ENCODE measurements around the gene RARRES2. TPM values are rescaled to one million over a fixed set of nuclear protein-coding genes. Genes with fewer than 3 reads are reported as not detected.
"Not testable (repeated sequence)": the region's sequence is repeated elsewhere in the genome, so short reads cannot be mapped to it uniquely, and the experiment has no call there.

The RARRES2 gene
- polyA plus RNA-seq, 2 donors = 22.6 to 39.3 TPM

DNA sequence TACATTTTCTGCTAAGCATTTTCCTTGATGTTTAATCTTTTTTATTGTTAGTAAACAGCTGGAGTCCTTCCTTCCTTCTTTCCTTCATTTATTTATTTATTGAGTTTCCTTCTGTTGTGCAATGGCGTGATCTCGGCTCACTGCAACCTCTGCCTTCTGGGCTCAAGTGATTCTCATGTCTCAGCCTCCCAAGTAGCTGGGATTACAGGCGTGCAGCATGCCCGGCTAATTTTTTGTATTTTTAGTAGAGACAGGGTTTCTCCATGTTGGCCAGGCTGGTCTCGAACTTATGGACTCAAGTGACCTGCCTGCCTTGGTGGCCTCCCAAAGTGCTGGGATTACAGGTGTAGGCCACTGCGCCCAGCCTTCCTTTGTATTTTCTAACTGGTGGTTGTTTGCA lies 24.4 kb downstream of the RARRES2 start:
- not testable (repeated sequence) for H3K9me3 ChIP-seq (ENCODE audit: control insufficient read depth in 2 of 2, insufficient read depth in 1 of 2, low read depth in 1 of 2, low read length in 1 of 2); H3K27me3 ChIP-seq (ENCODE audit: control insufficient read depth in 1 of 2, insufficient read depth in 2 of 2, low read length in 2 of 2); H3K36me3 ChIP-seq (ENCODE audit: control insufficient read depth in 2 of 2, insufficient read depth in 2 of 2, low read length in 1 of 2); H3K4me1 ChIP-seq (ENCODE audit: control insufficient read depth in 2 of 2, insufficient read depth in 2 of 2, low read length in 1 of 2); H3K27ac ChIP-seq (ENCODE audit: low read depth in 2 of 2, low read length in 1 of 2); H3K4me3 ChIP-seq (ENCODE audit: low read depth in 1 of 2, low read length in 2 of 2)
- WGBS, 2 donors = 88 to 89% methylated on average over 6 of the region's 6 CpGs

DNA sequence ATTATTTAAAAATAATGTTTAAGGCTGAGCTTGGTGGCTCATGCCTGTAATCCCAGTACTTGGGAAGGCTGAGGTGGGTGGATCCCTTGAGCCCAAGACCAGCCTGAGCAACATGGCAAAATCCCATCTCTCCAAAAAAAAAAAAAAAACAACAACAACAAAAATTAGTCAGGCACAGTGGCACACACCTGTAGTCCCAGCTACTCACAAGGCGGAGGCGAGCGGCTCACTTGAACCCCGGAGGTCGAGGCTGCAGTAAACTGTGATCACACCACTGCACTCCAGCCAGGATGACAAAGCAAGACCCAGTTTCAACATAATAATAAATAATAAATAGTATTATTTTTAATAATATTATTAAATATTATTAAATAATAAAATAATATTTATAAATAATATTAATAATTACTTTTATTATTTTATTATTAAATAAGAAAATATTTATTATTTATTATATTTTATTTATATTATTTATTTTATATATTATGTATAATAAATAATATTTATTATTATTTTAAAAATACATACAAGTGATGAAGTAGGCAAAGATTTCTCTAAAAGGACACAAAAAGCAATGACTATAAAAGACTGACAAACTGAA lies 26.7 kb downstream of the RARRES2 start:
- H3K4me1 ChIP-seq (ENCODE audit: control insufficient read depth in 2 of 2, insufficient read depth in 2 of 2, low read length in 1 of 2) = peaks cover 0 to 2% of the 10 kb centered on the region in 2 donors
- 91 to 96% methylated on average over 5 of the region's 5 CpGs for WGBS, 2 donors

DNA sequence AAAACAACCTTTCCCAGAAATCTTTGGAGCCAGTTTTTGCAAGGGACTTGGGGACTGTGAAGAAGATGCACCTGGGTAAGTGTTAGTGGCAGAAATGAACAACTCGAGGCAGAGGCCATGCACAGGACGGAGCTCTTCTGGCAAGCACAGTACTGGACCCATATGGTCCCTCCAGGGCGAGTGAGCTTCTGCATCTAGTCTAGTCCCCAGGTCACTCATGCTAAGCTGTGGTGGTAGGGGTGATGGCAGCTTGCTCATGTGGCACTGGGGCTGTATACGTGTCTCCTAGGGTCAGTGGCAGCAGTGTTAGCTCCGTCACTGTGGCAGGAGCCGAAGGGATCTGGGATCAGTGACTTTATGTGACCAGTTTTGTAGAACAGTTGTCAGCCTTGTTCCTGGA lies 27.6 kb downstream of the RARRES2 start:
- Histone ChIP-seq H3K27ac (ENCODE audit: low read depth in 2 of 2, low read length in 1 of 2) (no peak overlapping the region), H3K9me3 (ENCODE audit: control insufficient read depth in 2 of 2, insufficient read depth in 1 of 2, low read depth in 1 of 2, low read length in 1 of 2) (no peaks in the 10 kb centered on the region), H3K27me3 (ENCODE audit: control insufficient read depth in 1 of 2, insufficient read depth in 2 of 2, low read length in 2 of 2) (no peaks in the 10 kb centered on the region), H3K4me3 (ENCODE audit: low read depth in 1 of 2, low read length in 2 of 2) (no peak overlapping the region), H3K36me3 (ENCODE audit: control insufficient read depth in 2 of 2, insufficient read depth in 2 of 2, low read length in 1 of 2) (no peaks in the 10 kb centered on the region), H3K4me1 (ENCODE audit: control insufficient read depth in 2 of 2, insufficient read depth in 2 of 2, low read length in 1 of 2) (no peaks in the 10 kb centered on the region)
- 89 to 93% methylated on average over 6 of the region's 6 CpGs for WGBS, 2 donors

More for the DNA sequence above, 26.7 kb downstream of the RARRES2 start:
- no peaks in the 10 kb centered on the region for H3K36me3 ChIP-seq (ENCODE audit: control insufficient read depth in 2 of 2, insufficient read depth in 2 of 2, low read length in 1 of 2)
- H3K4me3 ChIP-seq (ENCODE audit: low read depth in 1 of 2, low read length in 2 of 2) = no peak overlapping the region
- no peaks in the 10 kb centered on the region for H3K9me3 ChIP-seq (ENCODE audit: control insufficient read depth in 2 of 2, insufficient read depth in 1 of 2, low read depth in 1 of 2, low read length in 1 of 2)
- H3K27me3 ChIP-seq (ENCODE audit: control insufficient read depth in 1 of 2, insufficient read depth in 2 of 2, low read length in 2 of 2) = no peaks in the 10 kb centered on the region
- H3K27ac ChIP-seq (ENCODE audit: low read depth in 2 of 2, low read length in 1 of 2) = no peak overlapping the region

DNA sequence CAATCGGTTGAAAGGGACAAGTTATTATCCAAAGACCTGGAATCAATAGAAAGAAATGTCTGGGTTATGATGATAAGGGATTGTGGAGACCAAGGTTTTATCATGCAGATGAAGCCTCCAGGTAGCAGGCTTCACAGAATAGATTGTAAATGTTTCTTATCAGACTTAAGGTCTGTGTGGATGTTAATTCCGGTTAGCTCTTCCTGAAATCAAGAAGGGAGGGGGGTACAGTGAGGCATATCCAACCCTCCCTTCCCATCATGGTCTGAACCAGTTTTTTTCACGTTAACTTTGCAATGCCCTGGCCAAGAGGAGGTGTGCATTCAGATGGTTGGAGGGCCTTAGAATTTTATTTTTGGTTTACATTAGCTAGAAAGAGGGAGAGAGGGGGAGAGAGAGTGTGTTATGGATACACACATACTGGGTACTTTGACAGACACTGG lies 28.0 kb downstream of the RARRES2 start:
- no peaks in the 10 kb centered on the region for H3K27me3 ChIP-seq (ENCODE audit: control insufficient read depth in 1 of 2, insufficient read depth in 2 of 2, low read length in 2 of 2)
- no peak overlapping the region for H3K27ac ChIP-seq (ENCODE audit: low read depth in 2 of 2, low read length in 1 of 2)
- H3K9me3 ChIP-seq (ENCODE audit: control insufficient read depth in 2 of 2, insufficient read depth in 1 of 2, low read depth in 1 of 2, low read length in 1 of 2) = no peaks in the 10 kb centered on the region
- H3K4me3 ChIP-seq (ENCODE audit: low read depth in 1 of 2, low read length in 2 of 2) = no peak overlapping the region
- H3K36me3 ChIP-seq (ENCODE audit: control insufficient read depth in 2 of 2, insufficient read depth in 2 of 2, low read length in 1 of 2) = no peaks in the 10 kb centered on the region
- no peaks in the 10 kb centered on the region for H3K4me1 ChIP-seq (ENCODE audit: control insufficient read depth in 2 of 2, insufficient read depth in 2 of 2, low read length in 1 of 2)
- 83 to 84% methylated on average over 3 of the region's 3 CpGs for WGBS, 2 donors

DNA sequence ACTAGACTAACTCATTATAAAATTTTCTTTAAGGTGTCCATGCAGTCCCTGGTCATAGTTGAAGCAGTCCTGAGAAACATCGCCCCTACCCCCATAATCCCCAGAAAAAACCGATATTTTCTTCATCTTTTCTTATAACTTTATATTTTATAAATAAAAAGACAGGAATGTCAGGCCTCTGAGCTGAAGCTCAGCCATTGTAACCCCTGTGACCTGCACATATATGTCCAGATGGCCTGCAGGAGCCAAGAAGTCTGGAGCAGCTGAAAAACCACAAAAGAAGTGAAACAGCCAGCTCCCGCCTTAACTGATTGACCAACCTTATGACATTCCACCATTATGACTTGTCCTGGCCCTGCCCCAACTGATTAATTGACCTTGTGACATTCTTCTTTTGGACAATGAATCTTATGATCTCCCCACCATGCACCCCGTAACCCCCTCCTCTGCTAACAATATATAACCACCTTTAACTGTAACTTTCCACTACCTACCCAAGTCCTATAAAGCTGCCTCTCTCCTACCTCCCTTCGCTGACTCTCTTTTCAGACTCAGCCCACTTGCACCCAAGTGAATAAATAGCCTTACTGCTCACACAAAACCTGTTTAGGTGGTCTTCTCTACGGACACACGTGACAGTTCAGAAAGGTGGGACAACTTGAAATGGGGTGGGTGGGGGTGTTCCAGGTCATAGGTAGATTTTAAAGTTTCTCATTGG lies 28.6 kb downstream of the RARRES2 start:
- not testable (repeated sequence) for H3K4me1 ChIP-seq (ENCODE audit: control insufficient read depth in 2 of 2, insufficient read depth in 2 of 2, low read length in 1 of 2); H3K36me3 ChIP-seq (ENCODE audit: control insufficient read depth in 2 of 2, insufficient read depth in 2 of 2, low read length in 1 of 2); H3K27ac ChIP-seq (ENCODE audit: low read depth in 2 of 2, low read length in 1 of 2); H3K27me3 ChIP-seq (ENCODE audit: control insufficient read depth in 1 of 2, insufficient read depth in 2 of 2, low read length in 2 of 2); H3K9me3 ChIP-seq (ENCODE audit: control insufficient read depth in 2 of 2, insufficient read depth in 1 of 2, low read depth in 1 of 2, low read length in 1 of 2); H3K4me3 ChIP-seq (ENCODE audit: low read depth in 1 of 2, low read length in 2 of 2)
- 84 to 89% methylated on average over 7 of the region's 7 CpGs for WGBS, 2 donors

DNA sequence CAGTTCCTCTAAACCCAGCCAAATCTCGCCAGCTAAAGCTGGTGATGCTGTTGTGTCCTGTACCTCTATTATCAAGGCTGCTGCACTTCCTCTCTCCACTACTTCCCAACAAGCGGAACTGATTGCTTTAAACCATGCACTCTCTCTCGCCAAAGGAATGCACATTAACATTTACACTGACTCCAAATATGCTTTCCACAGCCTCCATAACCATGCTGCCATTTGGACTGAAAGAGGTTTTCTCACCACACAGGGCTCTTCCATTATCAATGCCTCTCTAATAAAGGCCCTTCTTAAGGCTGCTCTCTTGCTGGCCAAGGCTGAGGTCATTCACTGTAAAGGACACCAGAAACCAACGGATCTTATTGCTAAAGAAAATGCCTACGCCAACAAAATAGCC lies 29.7 kb downstream of the RARRES2 start:
- no peaks in the 10 kb centered on the region for H3K9me3 ChIP-seq (ENCODE audit: control insufficient read depth in 2 of 2, insufficient read depth in 1 of 2, low read depth in 1 of 2, low read length in 1 of 2)
- no peaks in the 10 kb centered on the region for H3K36me3 ChIP-seq (ENCODE audit: control insufficient read depth in 2 of 2, insufficient read depth in 2 of 2, low read length in 1 of 2)
- no peak overlapping the region for H3K4me3 ChIP-seq (ENCODE audit: low read depth in 1 of 2, low read length in 2 of 2)
- H3K4me1 ChIP-seq (ENCODE audit: control insufficient read depth in 2 of 2, insufficient read depth in 2 of 2, low read length in 1 of 2) = no peaks in the 10 kb centered on the region
- H3K27ac ChIP-seq (ENCODE audit: low read depth in 2 of 2, low read length in 1 of 2) = no peak overlapping the region
- no peaks in the 10 kb centered on the region for H3K27me3 ChIP-seq (ENCODE audit: control insufficient read depth in 1 of 2, insufficient read depth in 2 of 2, low read length in 2 of 2)
- 90 to 92% methylated on average over 5 of the region's 5 CpGs for WGBS, 2 donors

DNA sequence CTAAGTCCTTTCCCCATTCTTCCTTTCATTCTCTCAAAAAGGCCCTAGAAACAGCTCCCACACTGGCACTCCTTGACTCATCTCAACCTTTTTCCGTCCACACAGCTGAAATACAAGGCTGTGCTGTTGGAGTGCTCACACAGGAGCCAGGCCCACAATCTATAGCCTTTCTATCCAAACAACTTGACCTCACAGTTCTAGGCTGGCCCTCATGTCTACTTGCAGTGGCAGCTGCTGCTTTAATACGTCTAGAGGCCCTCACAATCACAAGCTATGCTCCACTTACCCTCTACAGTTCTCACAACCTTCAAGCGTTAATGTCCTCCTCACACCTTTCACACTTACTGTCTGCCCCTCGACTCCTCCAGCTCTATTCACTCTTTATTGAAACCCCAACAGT lies 30.3 kb downstream of the RARRES2 start:
- Histone ChIP-seq H3K36me3 (ENCODE audit: control insufficient read depth in 2 of 2, insufficient read depth in 2 of 2, low read length in 1 of 2) (no peaks in the 10 kb centered on the region), H3K27me3 (ENCODE audit: control insufficient read depth in 1 of 2, insufficient read depth in 2 of 2, low read length in 2 of 2) (no peaks in the 10 kb centered on the region), H3K4me1 (ENCODE audit: control insufficient read depth in 2 of 2, insufficient read depth in 2 of 2, low read length in 1 of 2) (no peaks in the 10 kb centered on the region), H3K9me3 (ENCODE audit: control insufficient read depth in 2 of 2, insufficient read depth in 1 of 2, low read depth in 1 of 2, low read length in 1 of 2) (no peaks in the 10 kb centered on the region), H3K27ac (ENCODE audit: low read depth in 2 of 2, low read length in 1 of 2) (no peak overlapping the region), H3K4me3 (ENCODE audit: low read depth in 1 of 2, low read length in 2 of 2) (no peak overlapping the region)
- 93% methylated on average over 4 of the region's 4 CpGs for WGBS, 2 donors

DNA sequence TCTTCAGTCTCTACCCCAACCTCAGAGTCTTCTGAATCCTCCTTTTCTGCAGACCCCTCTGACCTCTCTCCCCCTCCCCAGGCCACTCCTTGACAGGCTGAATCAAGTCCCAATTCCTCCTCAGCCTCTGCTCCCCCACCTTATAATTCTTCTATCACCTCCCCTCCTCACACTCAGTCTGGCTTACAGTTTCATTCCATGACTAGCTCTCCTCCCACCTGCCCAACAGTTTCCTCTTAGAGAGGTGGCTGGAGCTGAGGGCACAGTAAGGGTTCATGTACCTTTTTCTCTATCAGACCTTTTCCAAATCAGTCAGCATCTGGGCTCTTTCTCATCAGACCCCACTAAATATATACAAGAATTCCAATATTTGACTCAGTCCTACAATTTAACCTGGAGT lies 32.9 kb downstream of the RARRES2 start:
- H3K27me3 ChIP-seq (ENCODE audit: control insufficient read depth in 1 of 2, insufficient read depth in 2 of 2, low read length in 2 of 2) = no peaks in the 10 kb centered on the region
- H3K4me3 ChIP-seq (ENCODE audit: low read depth in 1 of 2, low read length in 2 of 2) = no peak overlapping the region
- H3K9me3 ChIP-seq (ENCODE audit: control insufficient read depth in 2 of 2, insufficient read depth in 1 of 2, low read depth in 1 of 2, low read length in 1 of 2) = no peaks in the 10 kb centered on the region
- no peaks in the 10 kb centered on the region for H3K4me1 ChIP-seq (ENCODE audit: control insufficient read depth in 2 of 2, insufficient read depth in 2 of 2, low read length in 1 of 2)
- no peaks in the 10 kb centered on the region for H3K36me3 ChIP-seq (ENCODE audit: control insufficient read depth in 2 of 2, insufficient read depth in 2 of 2, low read length in 1 of 2)
- no peak overlapping the region for H3K27ac ChIP-seq (ENCODE audit: low read depth in 2 of 2, low read length in 1 of 2)

DNA sequence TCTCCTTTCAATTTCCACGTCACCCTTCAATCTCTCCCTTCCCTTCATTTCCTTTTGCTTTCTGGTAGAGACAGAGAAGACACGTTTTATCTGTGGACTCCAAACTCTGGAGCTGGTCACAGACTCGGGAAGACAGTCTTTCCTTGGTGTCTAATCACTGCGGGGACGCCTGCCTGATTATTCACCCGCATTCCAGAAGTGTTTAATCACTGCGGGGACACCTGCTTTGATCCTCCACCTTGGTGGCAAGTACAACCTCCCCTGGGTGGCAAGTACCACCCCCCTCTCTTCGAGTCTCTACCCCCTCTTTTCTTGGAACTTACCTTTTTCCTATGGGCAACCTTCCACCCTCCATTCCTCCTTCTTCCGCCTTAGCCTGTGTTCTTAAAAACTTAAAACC lies 33.5 kb downstream of the RARRES2 start:
- Histone ChIP-seq H3K27ac (ENCODE audit: low read depth in 2 of 2, low read length in 1 of 2) (no peak overlapping the region), H3K4me1 (ENCODE audit: control insufficient read depth in 2 of 2, insufficient read depth in 2 of 2, low read length in 1 of 2) (no peaks in the 10 kb centered on the region), H3K4me3 (ENCODE audit: low read depth in 1 of 2, low read length in 2 of 2) (no peak overlapping the region), H3K36me3 (ENCODE audit: control insufficient read depth in 2 of 2, insufficient read depth in 2 of 2, low read length in 1 of 2) (no peaks in the 10 kb centered on the region), H3K27me3 (ENCODE audit: control insufficient read depth in 1 of 2, insufficient read depth in 2 of 2, low read length in 2 of 2) (no peaks in the 10 kb centered on the region), H3K9me3 (ENCODE audit: control insufficient read depth in 2 of 2, insufficient read depth in 1 of 2, low read depth in 1 of 2, low read length in 1 of 2) (no peaks in the 10 kb centered on the region)
- 80 to 85% methylated on average over 9 of the region's 9 CpGs for WGBS, 2 donors

DNA sequence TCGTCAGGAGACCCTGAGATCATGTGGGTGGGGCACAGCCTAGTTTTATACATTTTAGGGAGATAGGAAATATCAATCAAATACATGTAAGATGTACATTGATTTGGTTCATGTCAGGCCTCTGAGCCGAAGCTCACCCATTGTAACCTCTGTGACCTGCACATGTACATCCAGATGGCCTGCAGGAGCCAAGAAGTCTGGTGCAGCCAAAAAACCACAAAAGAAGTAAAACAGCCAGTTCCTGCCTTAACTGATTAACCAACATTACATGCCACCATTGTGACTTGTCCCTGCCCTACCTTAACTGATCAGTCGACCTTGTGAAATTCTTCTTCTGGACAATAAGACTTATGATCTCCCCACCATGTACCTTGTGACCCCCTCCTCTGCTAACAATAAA lies 34.3 kb downstream of the RARRES2 start:
- Histone ChIP-seq H3K4me3 (ENCODE audit: low read depth in 1 of 2, low read length in 2 of 2) (no peak overlapping the region), H3K27me3 (ENCODE audit: control insufficient read depth in 1 of 2, insufficient read depth in 2 of 2, low read length in 2 of 2) (no peaks in the 10 kb centered on the region), H3K9me3 (ENCODE audit: control insufficient read depth in 2 of 2, insufficient read depth in 1 of 2, low read depth in 1 of 2, low read length in 1 of 2) (no peaks in the 10 kb centered on the region), H3K36me3 (ENCODE audit: control insufficient read depth in 2 of 2, insufficient read depth in 2 of 2, low read length in 1 of 2) (no peaks in the 10 kb centered on the region), H3K4me1 (ENCODE audit: control insufficient read depth in 2 of 2, insufficient read depth in 2 of 2, low read length in 1 of 2) (no peaks in the 10 kb centered on the region), H3K27ac (ENCODE audit: low read depth in 2 of 2, low read length in 1 of 2) (no peak overlapping the region)
- 84 to 94% methylated on average over 3 of the region's 3 CpGs for WGBS, 2 donors
